GM23338 (cell line): ENCODE measurements around the gene CASKIN2. TPM values are rescaled to one million over a fixed set of nuclear protein-coding genes. Genes with fewer than 3 reads are reported as not detected.

Experiments
- ATAC-seq: fragments of 200-7000 bp; cut with Tn5 transposase; 3 replicates; pipeline ENCODE4 v1.9.1; 2020
- DNase-seq: peaks from one replicate; pipeline ENCODE4 v3.0.0-alpha.2; 2015; ENCODE audit warnings: low spot score
- H2AFZ ChIP-seq: fragments of 200-600 bp; sonication (generic); 2 replicates; pipeline ENCODE4 v1.8.0; 2016; ENCODE audit warnings: antibody characterized with exemption, mild to moderate bottlenecking, moderate library complexity
- H3F3A ChIP-seq: fragments of 200-600 bp; sonication (generic); replicated peaks from 2 replicates; pipeline ENCODE4 v1.8.0; 2017; ENCODE audit warnings: antibody characterized with exemption, mixed run types, low read depth
- H3K27ac ChIP-seq: fragments of 200-600 bp; sonication (generic); 2 replicates; pipeline ENCODE4 v1.6.1; 2016; ENCODE audit warnings: low read depth
- H3K27me3 ChIP-seq: fragments of 200-600 bp; sonication (generic); 2 replicates; pipeline ENCODE4 v1.8.0; 2016; ENCODE audit warnings: mild to moderate bottlenecking, mixed run types, moderate library complexity; ENCODE audit not compliant: insufficient read depth
- H3K36me3 ChIP-seq: fragments of 200-600 bp; sonication (generic); 2 replicates; pipeline ENCODE4 v1.8.0; 2016; ENCODE audit warnings: mild to moderate bottlenecking; ENCODE audit not compliant: insufficient read depth
- H3K4me1 ChIP-seq: fragments of 200-600 bp; sonication (generic); 2 replicates; pipeline ENCODE4 v1.8.0; 2016; ENCODE audit warnings: mild to moderate bottlenecking, moderate library complexity; ENCODE audit not compliant: insufficient read depth
- H3K4me2 ChIP-seq: fragments of 200-600 bp; sonication (generic); 2 replicates; pipeline ENCODE4 v1.7.1; 2017; ENCODE audit warnings: mixed run types
- H3K4me3 ChIP-seq: fragments of 200-600 bp; sonication (generic); 2 replicates; pipeline ENCODE4 v1.6.1; 2016; ENCODE audit warnings: mixed run types
- H3K79me2 ChIP-seq: fragments of 200-600 bp; sonication (generic); replicated peaks from 2 replicates; pipeline ENCODE4 v1.8.0; 2017; ENCODE audit warnings: mild to moderate bottlenecking; ENCODE audit not compliant: insufficient read depth
- H3K9me2 ChIP-seq: fragments of 200-600 bp; sonication (generic); 2 replicates; pipeline ENCODE4 v1.8.0; 2017; ENCODE audit not compliant: insufficient read depth
- H4K20me1 ChIP-seq: fragments of 200-600 bp; sonication (generic); replicated peaks from 2 replicates; pipeline ENCODE4 v1.8.0; 2017; ENCODE audit warnings: mild to moderate bottlenecking; ENCODE audit not compliant: insufficient read depth
- H3K27ac Mint-ChIP-seq: 2 replicates; pipeline ENCODE4 v1.8.0; 2020; ENCODE audit warnings: inconsistent platforms, mild to moderate bottlenecking, moderate library complexity, mixed read lengths
- H3K27me3 Mint-ChIP-seq: 3 replicates; pipeline ENCODE4 v1.8.0; 2022; ENCODE audit warnings: low read depth, mild to moderate bottlenecking, moderate library complexity, mixed read lengths, inconsistent platforms; ENCODE audit not compliant: insufficient read depth, poor library complexity
- H3K36me3 Mint-ChIP-seq: 3 replicates; pipeline ENCODE4 v1.8.0; 2021; ENCODE audit warnings: low read depth, mild to moderate bottlenecking, inconsistent platforms, moderate library complexity, mixed read lengths
- H3K4me1 Mint-ChIP-seq: 3 replicates; pipeline ENCODE4 v1.8.0; 2020; ENCODE audit warnings: mild to moderate bottlenecking, inconsistent platforms, mixed read lengths
- H3K4me3 Mint-ChIP-seq: 3 replicates; pipeline ENCODE4 v1.8.0; 2021; ENCODE audit warnings: moderate library complexity, mild to moderate bottlenecking, inconsistent platforms, mixed read lengths
- H3K9me3 Mint-ChIP-seq: 3 replicates; pipeline ENCODE4 v1.8.0; 2020; ENCODE audit warnings: moderate library complexity, mild to moderate bottlenecking, inconsistent platforms, mixed read lengths
- CREB1 ChIP-seq: fragments of 250-450 bp; sonication (Bioruptor Pico); IDR thresholded peaks from 2 replicates; pipeline ENCODE4 v1.5.0; 2020; ENCODE audit warnings: low read depth, mild to moderate bottlenecking, moderate library complexity
- CTCF ChIP-seq, 2 experiments: fragments of 200-600 bp in 1 of 2; sonication (generic) in 1 of 2; conservative IDR thresholded peaks; 2 replicates each; pipeline versions ENCODE4 v1.5.1 to v1.6.1; 2016 to 2017; ENCODE audit warnings: antibody characterized with exemption in 2 of 2, low read depth in 2 of 2, mild to moderate bottlenecking in 2 of 2, moderate library complexity in 1 of 2
- EZH2 ChIP-seq: fragments of 200-600 bp; sonication (generic); IDR thresholded peaks from one replicate; pipeline ENCODE4 v1.8.0; 2017; ENCODE audit warnings: antibody characterized with exemption, mild to moderate bottlenecking, low read depth; ENCODE audit not compliant: unreplicated experiment
- JUNB ChIP-seq: IDR thresholded peaks from one replicate; pipeline ENCODE4 v1.6.1; 2016; ENCODE audit warnings: antibody characterized with exemption; ENCODE audit not compliant: unreplicated experiment
- NANOG ChIP-seq: IDR thresholded peaks from 2 replicates; pipeline ENCODE4 v1.6.1; 2016; ENCODE audit warnings: antibody characterized with exemption, borderline replicate concordance
- POLR2AphosphoS5 ChIP-seq: IDR thresholded peaks from 2 replicates; pipeline ENCODE4 v1.6.1; 2016; ENCODE audit warnings: antibody characterized with exemption, low read depth
- REST ChIP-seq: IDR thresholded peaks from one replicate; pipeline ENCODE4 v1.6.1; 2018; ENCODE audit warnings: antibody characterized with exemption; ENCODE audit not compliant: unreplicated experiment
- STAT1 ChIP-seq: IDR thresholded peaks from one replicate; pipeline ENCODE4 v1.6.1; 2016; ENCODE audit warnings: antibody characterized with exemption; ENCODE audit not compliant: unreplicated experiment
- ZNF114 ChIP-seq: fragments of 250-450 bp; sonication (Bioruptor Pico); IDR thresholded peaks from 2 replicates; pipeline ENCODE4 v1.5.0; 2020; ENCODE audit warnings: mild to moderate bottlenecking, moderate library complexity
- ZNF331 ChIP-seq: fragments of 250-450 bp; sonication (Bioruptor Pico); IDR thresholded peaks from 2 replicates; pipeline ENCODE4 v1.5.0; 2020; ENCODE audit warnings: low read depth, mild to moderate bottlenecking, moderate library complexity
- ZNF462 ChIP-seq: fragments of 250-450 bp; sonication (Bioruptor Pico); IDR thresholded peaks from 2 replicates; pipeline ENCODE4 v1.5.0; 2020; ENCODE audit warnings: mild to moderate bottlenecking, moderate library complexity
- polyA plus RNA-seq: library from polyadenylated mRNA; unstranded; fragments of >200 nt; fragmentation: Nextera tagmentation; extraction: Ambion mirVana; gene quantifications from 2 replicates; pipeline ENCODE4 v1.2.1, GENCODE V29; 2016
- total RNA-seq: library from RNA; depleted of rRNA; stranded (reverse); fragments of >200 nt; shearing (Covaris generic); gene quantifications from 2 replicates; pipeline ENCODE4 v1.2.3, GENCODE V29; 2014

CASKIN2 gene
- total and polyA plus RNA-seq, 2 experiments from 2014 or later = 4.9 to 21.5 TPM

GRCh38 chr17:75481194-75482068, 33.9 kb downstream of the CASKIN2 start (continued):
- TF ChIP-seq REST (no peak), ZNF331 (CRISPR knock-in tag) (no peak), NANOG (no peak), POLR2AphosphoS5 (no peak), JUNB (no peak)

- Mint-ChIP-seq H3K4me1 (peaks cover 7% of the 10 kb centered on the region), H3K27ac (peak overlapping the region; percentile 13; the same call in 1 of the 2 replicates), H3K27me3 (peaks cover 15% of the 10 kb centered on the region), H3K9me3 (no peaks in the 10 kb centered on the region), H3K36me3 (0 out of 3 replicates have a peak, but pooled peaks cover 2% of the 10 kb centered on the region), H3K4me3 (no peak overlapping the region)
- Histone ChIP-seq H4K20me1 (no peaks in the 10 kb centered on the region; the same call in 1 of the 2 replicates), H3K79me2 (no peaks in the 10 kb centered on the region), H2AFZ (no peak overlapping the region), H3K27me3 (no peaks in the 10 kb centered on the region), H3K9me2 (no peaks in the 10 kb centered on the region), H3K27ac (no peak overlapping the region), H3K4me3 (no peak overlapping the region), H3F3A (no peaks in the 10 kb centered on the region), H3K4me1 (peaks cover 5% of the 10 kb centered on the region; the same call in 1 of the 2 replicates), H3K36me3 (no peaks in the 10 kb centered on the region), H3K4me2 (no peak overlapping the region)
- no peak for ATAC-seq
- no peak for DNase-seq
- no peak for TF ChIP-seq NANOG
- no peak for TF ChIP-seq JUNB
- TF ChIP-seq ZNF462 (CRISPR knock-in tag) = no peak
- no peak for TF ChIP-seq CTCF (conservative IDR thresholded peaks at IDR 0.05; ENCODE audit: low read depth in 2 of 2)
- no peak for TF ChIP-seq CREB1 (CRISPR knock-in tag)
- TF ChIP-seq ZNF114 (CRISPR knock-in tag) = no peak
- no peak for TF ChIP-seq EZH2
- TF ChIP-seq STAT1 = no peak
- no peak for TF ChIP-seq ZNF331 (CRISPR knock-in tag)
Observed at GRCh38 chr17:75480281-75480680, 35.1 kb downstream of the CASKIN2 start.
